ENCODE measurements around the gene TPMT.

TPMT gene

GRCh38 chr6:18107061-18107460 is 47.8 kb downstream of the TPMT start:
- DNase-seq = no peak

- DNase-seq = no peak
These were observed 51.9 kb downstream of the TPMT start for GRCh38 chr6:18102783-18103509.

- no peak for DNase-seq
These were observed 53.0 kb downstream of the TPMT start for GRCh38 chr6:18101873-18102272.

GRCh38 chr6:18101271-18101670 is 53.6 kb downstream of the TPMT start:
- DNase-seq = no peak

- no peak for DNase-seq
These were observed 54.6 kb downstream of the TPMT start for GRCh38 chr6:18100296-18100695.

GRCh38 chr6:18099511-18099910 is 55.4 kb downstream of the TPMT start:
- DNase-seq = no peak

GRCh38 chr6:18096423-18096822 is 58.5 kb downstream of the TPMT start:
- DNase-seq = no peak

GRCh38 chr6:18091382-18091781 is 63.5 kb downstream of the TPMT start:
- no peak for DNase-seq

- no peak for DNase-seq
These were observed 64.5 kb downstream of the TPMT start for GRCh38 chr6:18090349-18090786.

GRCh38 chr6:18088419-18089296 is 66.2 kb downstream of the TPMT start:
- DNase-seq = no peak

GRCh38 chr6:18087396-18088165 is 67.3 kb downstream of the TPMT start:
- DNase-seq = no peak

- DNase-seq = no peak
These were observed 73.7 kb downstream of the TPMT start for GRCh38 chr6:18081025-18081668.

GRCh38 chr6:18080544-18080943 is 74.3 kb downstream of the TPMT start:
- DNase-seq = no peak

- no peak for DNase-seq
These were observed 76.0 kb downstream of the TPMT start for GRCh38 chr6:18078866-18079265.

Data from NCI-H2107 (cell line).